ENCODE measurements around the gene COL17A1. TPM values are rescaled to one million over a fixed set of nuclear protein-coding genes. Genes with fewer than 3 reads are reported as not detected.

Gene COL17A1
- total RNA-seq, 3 donors from 2014 or later (not counting 1 experiment from before 2014, with no cell fraction given) = not detected

DNA sequence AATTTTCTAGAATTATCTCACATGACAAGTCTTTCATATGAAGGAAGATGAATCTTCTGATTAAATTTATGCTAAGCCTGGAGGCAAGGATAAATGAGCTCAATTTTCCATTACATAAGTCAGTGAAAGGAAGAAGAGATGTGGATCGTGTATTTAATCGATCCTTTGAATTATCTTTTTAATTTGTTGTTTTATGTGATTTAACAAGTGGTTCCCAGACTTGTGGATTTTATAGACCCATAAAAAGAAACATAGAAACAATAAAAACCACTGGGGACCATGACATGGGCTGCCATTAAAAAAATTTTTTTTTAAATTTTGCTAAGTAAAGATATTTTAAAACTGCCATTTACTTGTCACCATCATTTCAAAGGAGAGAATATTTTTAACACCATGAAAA lies 73.8 kb downstream of the COL17A1 start:
- Histone ChIP-seq H3K27me3 (ENCODE audit: control insufficient read depth, insufficient read depth, low read length) (no peaks in the 10 kb centered on the region), H3K4me3 (ENCODE audit: low read length) (no peak overlapping the region), H3K4me1 (ENCODE audit: control insufficient read depth, insufficient read depth, low read length) (no peaks in the 10 kb centered on the region), H3K27ac (ENCODE audit: low read length) (no peak overlapping the region), H3K9me3 (ENCODE audit: control insufficient read depth, insufficient read depth, low read length) (no peaks in the 10 kb centered on the region), H3K36me3 (ENCODE audit: control insufficient read depth, insufficient read depth, low read length) (peaks cover 45% of the 10 kb centered on the region)
- Mint-ChIP-seq H3K4me3 (no peak overlapping the region), H3K4me1 (no peaks in the 10 kb centered on the region), H3K9me3 (no peaks in the 10 kb centered on the region), H3K27me3 (ENCODE audit: low read depth in 2 of 2) (no peaks in the 10 kb centered on the region), H3K27ac (no peak overlapping the region), H3K36me3 (no peaks in the 10 kb centered on the region)
- DNase-seq (no peak), ATAC-seq (no peak)
- 100% methylated on average over 1 of the region's 2 CpGs for WGBS (ENCODE audit: insufficient coverage)
- TF ChIP-seq, protein P1, sequence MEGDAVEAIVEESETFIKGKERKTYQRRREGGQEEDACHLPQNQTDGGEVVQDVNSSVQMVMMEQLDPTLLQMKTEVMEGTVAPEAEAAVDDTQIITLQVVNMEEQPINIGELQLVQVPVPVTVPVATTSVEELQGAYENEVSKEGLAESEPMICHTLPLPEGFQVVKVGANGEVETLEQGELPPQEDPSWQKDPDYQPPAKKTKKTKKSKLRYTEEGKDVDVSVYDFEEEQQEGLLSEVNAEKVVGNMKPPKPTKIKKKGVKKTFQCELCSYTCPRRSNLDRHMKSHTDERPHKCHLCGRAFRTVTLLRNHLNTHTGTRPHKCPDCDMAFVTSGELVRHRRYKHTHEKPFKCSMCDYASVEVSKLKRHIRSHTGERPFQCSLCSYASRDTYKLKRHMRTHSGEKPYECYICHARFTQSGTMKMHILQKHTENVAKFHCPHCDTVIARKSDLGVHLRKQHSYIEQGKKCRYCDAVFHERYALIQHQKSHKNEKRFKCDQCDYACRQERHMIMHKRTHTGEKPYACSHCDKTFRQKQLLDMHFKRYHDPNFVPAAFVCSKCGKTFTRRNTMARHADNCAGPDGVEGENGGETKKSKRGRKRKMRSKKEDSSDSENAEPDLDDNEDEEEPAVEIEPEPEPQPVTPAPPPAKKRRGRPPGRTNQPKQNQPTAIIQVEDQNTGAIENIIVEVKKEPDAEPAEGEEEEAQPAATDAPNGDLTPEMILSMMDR (IDR thresholded peaks at IDR 0.05) = no peak
- intact Hi-C loops (cut with micrococcal nuclease) = no loop called here

- H3K27ac ChIP-seq (ENCODE audit: low read length) = no peak overlapping the region
- H3K4me3 ChIP-seq (ENCODE audit: low read length) = no peak overlapping the region
- TF ChIP-seq, protein P1 (IDR thresholded peaks at IDR 0.05) = no peak
- H3K27me3 ChIP-seq (ENCODE audit: control insufficient read depth, insufficient read depth, low read length) = no peaks in the 10 kb centered on the region
- no peaks in the 10 kb centered on the region for H3K9me3 Mint-ChIP-seq
- H3K36me3 ChIP-seq (ENCODE audit: control insufficient read depth, insufficient read depth, low read length) = peaks cover 75% of the 10 kb centered on the region
- no peaks in the 10 kb centered on the region for H3K4me1 Mint-ChIP-seq
- H3K27ac Mint-ChIP-seq = peak overlapping the region in 1 of 2 donors; percentile 5
- intact Hi-C loops (cut with micrococcal nuclease) = no loop called here
- no peak for ATAC-seq
- H3K27me3 Mint-ChIP-seq (ENCODE audit: low read depth in 2 of 2) = no peaks in the 10 kb centered on the region
- no peaks in the 10 kb centered on the region for H3K9me3 ChIP-seq (ENCODE audit: control insufficient read depth, insufficient read depth, low read length)
- peaks cover 19% of the 10 kb centered on the region for H3K36me3 Mint-ChIP-seq
- DNase-seq = no peak
- no peak overlapping the region for H3K4me3 Mint-ChIP-seq
- 88% methylated on average over 8 of the region's 8 CpGs for WGBS (ENCODE audit: insufficient coverage)
- no peaks in the 10 kb centered on the region for H3K4me1 ChIP-seq (ENCODE audit: control insufficient read depth, insufficient read depth, low read length)
These were observed 80.4 kb downstream of the COL17A1 start for GRCh38 chr10:104005172-104005863.

- H3K4me3 Mint-ChIP-seq = no peak overlapping the region
- intact Hi-C loops (cut with micrococcal nuclease) = no loop called here
- ATAC-seq = no peak
These were observed 82.8 kb downstream of the COL17A1 start for GRCh38 chr10:104002911-104003310.

More at GRCh38 chr10:104002911-104003310, 82.8 kb downstream of the COL17A1 start:
- 97% methylated on average over 1 of the region's 1 CpG for WGBS (ENCODE audit: insufficient coverage)
- no peaks in the 10 kb centered on the region for H3K9me3 ChIP-seq (ENCODE audit: control insufficient read depth, insufficient read depth, low read length)
- H3K27me3 Mint-ChIP-seq (ENCODE audit: low read depth in 2 of 2) = no peaks in the 10 kb centered on the region
- no peaks in the 10 kb centered on the region for H3K4me1 ChIP-seq (ENCODE audit: control insufficient read depth, insufficient read depth, low read length)
- H3K4me3 ChIP-seq (ENCODE audit: low read length) = no peak overlapping the region
- H3K27me3 ChIP-seq (ENCODE audit: control insufficient read depth, insufficient read depth, low read length) = no peaks in the 10 kb centered on the region
- H3K36me3 ChIP-seq (ENCODE audit: control insufficient read depth, insufficient read depth, low read length) = peaks cover 78% of the 10 kb centered on the region
- H3K4me1 Mint-ChIP-seq = no peaks in the 10 kb centered on the region
- no peaks in the 10 kb centered on the region for H3K9me3 Mint-ChIP-seq
- DNase-seq = no peak
- no peak overlapping the region for H3K27ac ChIP-seq (ENCODE audit: low read length)
- peak overlapping the region; percentile 3 to 33 for H3K27ac Mint-ChIP-seq
- TF ChIP-seq, protein P1 (IDR thresholded peaks at IDR 0.05) = no peak
- peaks cover 19% of the 10 kb centered on the region for H3K36me3 Mint-ChIP-seq

All from natural killer cell (primary cell).